Fibroblast of mammary gland (primary cell): ENCODE measurements around the gene CASD1.

Experiments
- DNase-seq: peaks from one replicate; pipeline ENCODE4 v3.0.0-alpha.2; 2010; ENCODE audit warnings: low read depth
- H3K4me3 ChIP-seq: 2 replicates; pipeline ENCODE4 v1.5.1; 2011; ENCODE audit warnings: low read depth, mild to moderate bottlenecking, low read length, moderate library complexity; ENCODE audit not compliant: control insufficient read depth
- CTCF ChIP-seq: conservative IDR thresholded peaks from 2 replicates; pipeline ENCODE4 v1.5.1; 2011; ENCODE audit warnings: low read depth, low read length, inconsistent platforms; ENCODE audit not compliant: control insufficient read depth, insufficient read depth

CASD1 gene

DNA sequence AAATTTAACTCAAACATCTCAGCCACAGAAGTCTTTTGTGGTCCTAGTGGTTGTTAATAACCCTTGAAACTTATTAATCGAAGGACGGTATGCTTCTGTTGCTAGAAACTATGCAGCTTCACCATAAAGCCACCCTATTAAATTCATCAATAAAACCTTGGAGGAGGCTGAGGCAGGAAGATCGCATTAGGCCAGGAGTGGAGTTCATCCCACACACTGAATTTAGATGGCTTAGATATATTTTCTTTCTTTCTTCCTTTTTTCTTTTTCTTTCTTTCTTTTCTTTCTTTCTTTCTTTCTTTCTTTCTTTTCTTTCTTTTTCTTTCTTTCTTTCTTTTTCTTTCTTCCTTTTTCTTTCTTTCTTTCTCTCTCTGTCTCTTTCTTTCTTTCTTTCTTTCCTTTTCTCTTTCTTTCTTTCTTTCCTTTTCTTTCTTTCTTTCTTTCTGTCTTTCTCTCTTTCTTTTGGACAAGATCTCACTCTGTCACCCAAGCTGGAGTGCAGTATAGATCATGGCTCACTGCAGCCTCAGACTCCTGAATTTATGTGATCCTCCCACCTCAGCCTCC is 30.9 kb upstream of the CASD1 start:
- TF ChIP-seq CTCF, result no peak
- no peak overlapping the region for H3K4me3 ChIP-seq
- DNase-seq, result no peak

GRCh38 chr7:94481279-94481678 is 28.3 kb upstream of the CASD1 start:
- no peak for TF ChIP-seq CTCF
- no peak for DNase-seq
- no peak overlapping the region for H3K4me3 ChIP-seq

- no peak overlapping the region for H3K4me3 ChIP-seq
- DNase-seq, result no peak
- no peak for TF ChIP-seq CTCF
Observed at GRCh38 chr7:94482796-94483195, 26.8 kb upstream of the CASD1 start.

DNA sequence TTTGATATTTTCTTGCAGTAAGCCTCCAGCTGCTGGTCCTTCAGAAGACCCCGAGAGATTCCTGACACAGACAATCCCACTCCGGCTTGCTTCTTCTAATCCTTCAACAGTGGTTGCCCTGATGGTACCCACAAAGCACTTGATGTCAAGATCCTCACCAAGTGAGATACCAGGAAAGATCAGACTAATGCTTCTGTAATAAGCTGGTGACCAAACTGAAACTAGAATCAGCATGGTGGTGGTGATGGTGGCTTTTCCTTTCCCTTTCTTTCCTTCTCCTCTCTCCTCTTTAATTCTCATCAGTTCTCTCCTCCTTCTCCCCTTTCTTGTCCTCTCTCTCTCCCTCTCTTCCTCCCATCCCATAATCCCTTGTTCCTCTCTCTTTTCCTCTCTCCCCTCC is 25.8 kb upstream of the CASD1 start:
- DNase-seq, result no peak
- no peak for TF ChIP-seq CTCF

DNA sequence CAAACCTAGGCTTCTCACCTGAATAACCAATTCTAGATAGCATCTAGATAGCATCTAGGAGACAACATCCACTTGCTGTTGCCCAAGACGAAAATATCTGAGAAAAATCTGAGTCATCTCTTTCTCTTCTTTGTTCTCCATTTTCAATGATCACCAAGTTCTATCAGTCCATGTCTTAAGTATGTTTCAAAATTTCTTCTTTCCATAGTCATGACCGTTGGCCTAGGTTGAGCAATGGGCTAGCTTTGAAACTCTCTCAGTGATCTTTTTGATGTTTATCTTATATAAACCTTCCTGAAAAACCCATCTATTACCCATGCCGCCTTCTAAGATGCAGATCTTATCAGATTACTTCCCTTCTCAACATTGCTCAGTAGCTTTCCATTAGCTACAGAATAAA is 23.4 kb upstream of the CASD1 start:
- no peak for DNase-seq
- no peak for TF ChIP-seq CTCF
- no peak overlapping the region for H3K4me3 ChIP-seq

More for the DNA sequence above, 25.8 kb upstream of the CASD1 start:
- H3K4me3 ChIP-seq, result no peak overlapping the region

DNA sequence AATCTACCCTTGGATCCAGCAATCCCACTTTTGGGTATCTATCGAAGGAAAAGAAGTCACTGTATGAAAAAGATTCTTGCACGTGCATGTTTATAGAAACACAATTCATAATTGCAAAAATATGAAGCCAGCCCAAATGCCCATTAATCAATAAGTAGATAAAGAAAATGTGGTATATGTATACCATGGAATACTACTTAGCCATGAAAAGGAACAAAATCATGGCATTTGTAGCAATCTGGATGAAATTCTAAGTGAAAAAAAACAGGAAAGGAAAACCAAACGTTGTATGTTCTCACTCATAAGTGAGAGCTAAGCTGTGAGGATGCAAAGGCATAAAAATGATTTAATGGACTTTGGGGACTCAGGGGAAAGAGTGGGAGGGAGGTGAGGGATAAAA is 18.2 kb upstream of the CASD1 start:
- no peak overlapping the region for H3K4me3 ChIP-seq
- TF ChIP-seq CTCF, result no peak
- DNase-seq, result no peak

DNA sequence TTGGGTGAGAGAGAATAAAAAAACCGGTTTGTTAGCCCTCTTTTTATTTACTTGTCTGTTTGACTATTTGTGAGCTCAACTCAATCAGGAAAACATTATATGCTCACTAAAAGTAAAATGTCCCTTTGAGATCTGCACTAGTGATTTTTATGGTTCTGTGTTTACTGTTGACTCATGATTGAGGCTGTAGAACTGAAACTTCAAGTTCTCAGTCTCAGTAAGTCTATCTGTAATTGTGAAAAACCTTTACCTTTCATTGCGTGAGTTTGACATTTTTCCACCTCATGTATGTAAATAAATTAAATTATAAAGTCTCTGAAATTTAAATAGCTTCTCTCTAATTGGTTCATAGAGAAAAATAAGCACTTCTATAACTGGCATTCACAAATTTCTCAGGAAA is 17.0 kb upstream of the CASD1 start:
- TF ChIP-seq CTCF, result no peak
- H3K4me3 ChIP-seq, result no peak overlapping the region
- no peak for DNase-seq
